ENCODE measurements around the gene FAM118B.

The FAM118B gene

DNA sequence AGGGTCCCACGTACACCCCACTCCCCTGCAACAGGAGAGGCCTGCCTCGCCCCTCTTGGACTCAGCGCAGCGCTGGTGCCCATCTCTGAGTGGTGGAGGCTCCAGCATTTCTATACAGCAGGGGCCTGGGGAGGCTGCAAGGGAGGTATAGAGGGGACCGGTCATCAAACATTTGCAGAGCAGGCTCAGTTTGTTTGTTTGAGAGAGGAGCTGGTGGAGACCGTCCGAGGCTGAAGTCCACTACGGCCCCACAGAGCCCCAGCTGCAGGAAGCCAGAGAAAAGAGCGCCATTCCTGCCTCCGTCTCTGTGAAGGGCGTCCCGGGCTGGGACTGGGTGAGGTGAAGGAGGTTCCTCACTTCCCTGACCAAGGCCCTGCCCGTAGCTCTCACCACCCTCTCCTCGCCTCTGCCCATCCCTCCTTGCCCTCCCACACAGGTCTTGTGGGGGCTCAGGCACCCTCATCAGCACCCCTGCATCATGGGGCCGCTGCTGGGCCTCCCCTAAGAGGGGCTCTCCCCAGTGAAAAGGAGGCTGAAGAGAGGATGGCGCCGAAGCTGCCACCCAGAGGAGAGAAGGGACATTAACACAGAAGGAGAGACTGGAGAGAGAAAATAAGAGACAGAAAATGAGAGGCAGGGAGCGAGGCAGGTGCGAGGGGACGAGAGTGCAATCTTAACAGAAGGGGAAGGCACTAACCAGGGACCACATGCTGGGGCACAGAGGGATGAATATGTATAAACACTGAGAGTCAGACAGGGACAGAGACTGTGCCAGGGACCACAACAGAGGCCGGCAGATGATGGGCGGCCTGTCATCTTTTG lies 24.7 kb upstream of the FAM118B start:
- no peak for DNase-seq

GRCh38 chr11:126188332-126189108 lies 23.1 kb upstream of the FAM118B start:
- DNase-seq, result no peak

- no peak for DNase-seq
Observed at GRCh38 chr11:126189109-126189929, 22.3 kb upstream of the FAM118B start.

- no peak for DNase-seq
Observed at GRCh38 chr11:126190792-126191191, 20.8 kb upstream of the FAM118B start.

- DNase-seq, result no peak
Observed at GRCh38 chr11:126191379-126192073, 20.1 kb upstream of the FAM118B start.

DNA sequence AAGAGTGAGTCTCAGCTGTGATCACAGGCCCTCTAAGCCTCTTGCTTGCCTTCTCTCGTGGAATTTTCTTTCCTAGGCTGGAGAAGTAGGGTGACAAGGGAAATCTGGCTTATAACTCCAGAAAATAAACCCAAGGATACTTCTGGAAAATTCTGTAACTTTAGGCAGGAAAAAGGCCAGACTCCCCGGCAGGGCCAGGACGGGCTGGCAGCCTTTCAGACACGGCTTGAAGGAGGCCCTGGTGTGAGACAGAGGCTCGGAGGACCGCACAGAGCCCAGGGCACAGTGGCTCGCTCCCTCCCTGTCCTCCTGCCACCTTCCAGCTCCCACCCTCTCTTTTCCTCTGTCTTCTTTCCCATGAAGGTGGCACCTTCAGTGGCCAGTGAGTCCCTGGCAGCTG lies 19.2 kb upstream of the FAM118B start:
- DNase-seq, result no peak

GRCh38 chr11:126193038-126193478 lies 18.5 kb upstream of the FAM118B start:
- no peak for DNase-seq

- DNase-seq, result peak; percentile 29
Observed at GRCh38 chr11:126194121-126194543, 17.4 kb upstream of the FAM118B start.

DNA sequence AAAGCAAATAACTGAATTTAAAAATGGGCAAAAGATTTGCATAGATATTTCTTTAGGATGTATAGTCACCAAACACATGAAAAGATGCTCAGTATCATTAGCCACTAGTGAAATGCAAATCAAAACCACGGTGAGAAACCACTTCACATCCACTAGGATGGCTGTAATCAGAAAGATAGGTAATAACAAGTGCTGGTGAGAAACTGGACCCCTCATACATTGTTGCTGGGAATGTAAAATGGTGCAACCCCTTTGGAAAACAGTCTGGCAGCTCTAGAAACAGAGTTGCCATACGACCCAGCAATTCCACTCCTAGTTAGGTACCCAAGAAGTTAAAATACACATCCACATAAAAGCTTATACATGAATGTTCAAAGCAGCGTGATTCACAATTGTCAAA lies 16.5 kb upstream of the FAM118B start:
- DNase-seq, result no peak

DNA sequence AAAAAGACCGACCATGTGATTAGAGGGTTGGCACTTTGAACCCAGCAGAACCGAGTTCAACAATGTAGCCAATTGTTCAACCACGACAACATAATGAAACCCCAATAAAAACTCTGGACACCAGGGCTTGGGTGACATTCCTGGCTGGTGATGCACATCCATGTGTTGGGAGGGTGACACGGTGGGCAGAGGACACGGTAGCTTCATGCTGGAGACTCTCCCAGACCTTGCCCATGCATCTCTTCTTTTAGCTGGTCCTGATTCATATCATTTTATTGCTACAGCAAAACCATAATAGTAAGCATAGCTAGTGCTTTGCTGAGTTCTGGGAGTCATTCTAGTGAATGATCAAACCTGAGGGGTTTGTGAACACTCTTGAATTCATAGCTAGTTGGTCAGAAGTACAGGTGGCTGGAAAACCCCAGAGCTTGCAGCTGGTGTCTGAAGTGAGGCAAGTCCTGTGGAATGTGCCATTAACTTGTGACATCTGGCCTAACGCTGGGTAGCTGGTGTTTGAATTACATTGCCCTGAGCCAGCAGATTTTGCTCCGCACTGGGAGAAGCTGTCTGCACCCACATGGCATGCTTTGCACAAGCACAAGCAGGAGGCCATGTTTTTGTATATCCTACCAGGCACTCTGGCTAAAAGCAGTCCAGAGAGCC lies 14.2 kb upstream of the FAM118B start:
- DNase-seq, result peak; percentile 28

DNA sequence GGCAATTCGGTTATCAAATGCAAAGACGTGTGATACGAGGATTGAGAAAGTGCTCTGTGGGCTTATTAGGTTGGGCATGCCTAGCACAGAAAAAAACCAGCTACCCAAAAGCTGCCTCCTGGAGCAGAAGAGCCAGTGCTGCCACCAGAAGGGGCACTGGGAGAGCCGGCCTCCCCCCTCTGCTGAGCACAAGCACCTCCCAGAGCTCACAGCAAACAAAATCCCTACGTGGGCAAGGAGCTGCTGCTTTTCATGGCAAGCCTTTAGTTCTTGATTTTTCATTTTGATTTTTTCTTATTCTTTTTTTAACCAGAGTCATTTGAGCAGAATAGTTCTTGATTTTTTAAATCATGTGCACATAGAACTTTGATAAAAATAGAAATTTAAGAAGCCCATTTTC lies 12.9 kb upstream of the FAM118B start:
- DNase-seq, result no peak

GRCh38 chr11:126202646-126203359 lies 8.8 kb upstream of the FAM118B start:
- DNase-seq, result no peak

DNA sequence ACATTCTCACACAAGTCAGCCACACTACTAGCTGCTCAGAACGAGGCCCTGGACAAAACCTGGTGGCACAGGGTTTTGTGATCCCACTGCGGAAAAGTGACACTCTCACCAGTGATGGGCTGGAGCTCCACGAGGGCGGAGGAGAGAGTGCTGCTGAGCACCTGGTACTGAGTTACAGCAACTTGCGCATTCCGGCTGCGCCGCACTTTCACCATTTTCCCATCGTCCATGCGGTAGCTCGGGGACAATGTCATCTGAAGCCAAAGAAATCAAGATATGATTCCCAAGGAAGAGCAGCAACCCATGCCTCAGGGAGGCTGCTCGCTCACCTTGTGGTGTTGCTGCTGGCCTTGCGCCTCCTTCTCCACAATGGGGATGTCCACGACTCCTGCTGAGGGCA lies 6.2 kb upstream of the FAM118B start:
- no peak for DNase-seq

GRCh38 chr11:126207896-126208295 lies 3.7 kb upstream of the FAM118B start:
- DNase-seq, result no peak

DNA sequence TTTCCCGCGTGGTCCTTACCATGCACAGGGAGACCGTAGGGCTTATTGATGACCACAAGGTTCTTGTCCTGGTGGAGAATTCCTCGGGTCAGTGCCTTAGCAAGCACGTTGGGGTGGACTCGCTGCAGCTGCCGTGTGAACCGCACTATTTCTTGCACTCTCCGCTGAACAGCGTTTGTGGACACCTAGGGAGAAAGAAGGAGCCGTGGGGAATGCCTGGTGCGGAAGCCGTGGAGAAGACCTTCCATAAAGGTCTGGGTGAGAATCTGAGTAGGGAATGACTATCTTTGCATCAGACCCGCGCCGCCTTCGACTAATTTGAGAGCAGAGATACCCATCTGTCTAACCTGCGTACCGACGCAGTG lies 729 bp upstream of the FAM118B start:
- DNase-seq, result no peak

- DNase-seq, result peak; percentile 11
Observed at GRCh38 chr11:126212089-126212660, 593 bp downstream of the FAM118B start.

GRCh38 chr11:126214441-126214840 lies 2.9 kb downstream of the FAM118B start:
- no peak for DNase-seq

DNA sequence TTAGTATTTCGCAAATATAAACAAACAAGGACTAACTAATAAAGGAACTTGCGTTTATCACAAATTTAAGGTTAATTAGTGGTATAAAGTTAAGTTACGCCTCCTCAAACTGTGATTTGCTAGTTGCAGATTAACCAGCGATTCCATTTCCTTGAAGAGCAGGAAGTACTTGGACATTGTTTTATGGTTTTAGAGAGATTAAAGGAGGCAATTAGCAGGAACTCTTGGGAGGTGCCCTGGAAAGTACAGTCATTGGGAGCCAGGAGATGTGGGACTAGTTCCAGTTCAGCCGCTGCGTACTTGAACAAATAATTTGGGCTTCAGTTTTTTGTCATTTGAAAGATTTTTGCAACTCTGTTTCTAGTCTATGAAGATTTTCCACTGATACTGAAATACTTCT lies 3.3 kb downstream of the FAM118B start:
- DNase-seq, result peak; percentile 28

GRCh38 chr11:126216526-126217305 lies 5.1 kb downstream of the FAM118B start:
- no peak for DNase-seq

DNA sequence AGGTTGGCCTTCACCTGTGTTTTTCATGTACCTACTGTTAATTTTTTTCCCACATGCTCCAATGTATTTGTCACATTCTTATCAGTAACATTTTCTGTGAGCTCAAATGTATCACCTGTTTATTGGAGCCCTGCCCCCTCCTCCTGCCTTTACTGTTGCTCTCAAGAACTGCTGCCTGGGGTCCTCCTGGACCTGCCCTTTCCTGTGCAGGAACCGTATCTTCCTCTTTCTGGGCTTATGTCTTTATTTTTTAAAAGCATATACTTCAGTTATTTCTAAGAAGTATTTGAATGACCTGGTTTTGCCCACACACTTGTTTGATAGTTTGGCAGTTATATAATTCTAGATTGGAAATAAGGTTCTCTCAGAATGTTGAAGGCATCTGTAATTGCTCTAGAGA lies 5.9 kb downstream of the FAM118B start:
- DNase-seq, result no peak

Measured in kidney glomerular epithelial cell (primary cell).